HuH-7 (cell line): ENCODE measurements around the gene UBXN2A.
A peak's percentile ranks its signal among the peaks of the same experiment; 100 is the strongest.

ENCODE experiments used
- DNase-seq: peaks from one replicate; pipeline ENCODE4 v3.0.0; 2011; ENCODE audit warnings: low spot score

UBXN2A gene

GRCh38 chr2:23939987-23940717, at the start of gene UBXN2A:
Gene UBXN2A (plus strand): TSS chr2:23940463. CDS start chr2:23958315, 17,852 bp downstream.
- DNase-seq, result peak; percentile 75

- no peak for DNase-seq
These were observed 40.1 kb upstream of the UBXN2A start for GRCh38 chr2:23900133-23900532.

- no peak for DNase-seq
These were observed 39.5 kb upstream of the UBXN2A start for GRCh38 chr2:23900541-23901322.

- no peak for DNase-seq
These were observed 38.1 kb upstream of the UBXN2A start for GRCh38 chr2:23901966-23902846.

- no peak for DNase-seq
These were observed 37.2 kb upstream of the UBXN2A start for GRCh38 chr2:23903034-23903433.

GRCh38 chr2:23904215-23904614, 36.0 kb upstream of the UBXN2A start:
- no peak for DNase-seq

- DNase-seq, result no peak
These were observed 35.6 kb upstream of the UBXN2A start for GRCh38 chr2:23904692-23905091.

- DNase-seq, result no peak
These were observed 35.1 kb upstream of the UBXN2A start for GRCh38 chr2:23905155-23905554.

GRCh38 chr2:23912054-23912453, 28.2 kb upstream of the UBXN2A start:
- DNase-seq, result no peak

- DNase-seq, result no peak
These were observed 24.9 kb upstream of the UBXN2A start for GRCh38 chr2:23915327-23915726.

GRCh38 chr2:23916727-23917405, 23.4 kb upstream of the UBXN2A start:
- no peak for DNase-seq

GRCh38 chr2:23918837-23919489, 21.3 kb upstream of the UBXN2A start:
- no peak for DNase-seq

- no peak for DNase-seq
These were observed 15.5 kb upstream of the UBXN2A start for GRCh38 chr2:23924589-23925359.

- peak; percentile 29 for DNase-seq
These were observed 14.5 kb upstream of the UBXN2A start for GRCh38 chr2:23925702-23926289.

GRCh38 chr2:23926290-23926749, 13.9 kb upstream of the UBXN2A start:
- no peak for DNase-seq

GRCh38 chr2:23926750-23927571, 13.3 kb upstream of the UBXN2A start, which contains the start of gene ATAD2B:
Gene ATAD2B (minus strand): TSS chr2:23927123. CDS start chr2:23926770, 353 bp downstream.
- peak; percentile 88 for DNase-seq

- no peak for DNase-seq
These were observed 6.0 kb upstream of the UBXN2A start for GRCh38 chr2:23934259-23934658.

- no peak for DNase-seq
These were observed 706 bp downstream of the UBXN2A start for GRCh38 chr2:23940718-23941620.
